Stomach smooth muscle (tissue), 2 donors: ENCODE results near the gene JUND.
"Not testable (repeated sequence)": the region's sequence is repeated elsewhere in the genome, so short reads cannot be mapped to it uniquely, and the experiment has no call there.

Source experiments
- H3K27ac ChIP-seq: one replicate; pipeline ENCODE4 v1.7.0; 2013; ENCODE audit warnings: mild to moderate bottlenecking, low read length, inconsistent platforms
- H3K27me3 ChIP-seq, 2 donors: one replicate each; pipeline ENCODE4 v1.7.0; 2013; ENCODE audit warnings: low read length in 2 of 2; ENCODE audit not compliant: insufficient read depth in 2 of 2, control insufficient read depth in 1 of 2
- H3K36me3 ChIP-seq, 2 donors: one replicate each; pipeline ENCODE4 v1.7.0; 2013; ENCODE audit warnings: low read length in 2 of 2; ENCODE audit not compliant: control insufficient read depth in 2 of 2, insufficient read depth in 2 of 2
- H3K4me1 ChIP-seq: one replicate; pipeline ENCODE4 v1.7.0; 2013; ENCODE audit warnings: low read length; ENCODE audit not compliant: control insufficient read depth, insufficient read depth
- H3K4me3 ChIP-seq, 2 donors: one replicate each; pipeline ENCODE4 v1.7.0; 2013; ENCODE audit warnings: low read length in 2 of 2
- H3K9ac ChIP-seq, 2 donors: one replicate each; pipeline ENCODE4 v1.7.0; 2013; ENCODE audit warnings: low read length in 2 of 2, mild to moderate bottlenecking in 1 of 2
- H3K9me3 ChIP-seq, 2 donors: one replicate each; pipeline ENCODE4 v1.7.0; 2013; ENCODE audit warnings: low read length in 2 of 2; ENCODE audit not compliant: control insufficient read depth in 2 of 2
- donor health status: healthy.
- donor health status: Pancreatic carcinoma.

The JUND gene

GRCh38 chr19:18281082-18282020, at the start of gene JUND:
Gene JUND, minus strand, starts transcription at chr19:18281622. Its CDS starts 138 bp downstream, at chr19:18281484.
- Histone ChIP-seq H3K27me3 (no peaks in the 10 kb centered on the region), H3K4me1 (peaks cover 35% of the 10 kb centered on the region), H3K9me3 (no peaks in the 10 kb centered on the region), H3K4me3 (peak within 1 kb of the TSS; percentile 97 to 99), H3K9ac (peak within 1 kb of the TSS; percentile 99 to 100), H3K27ac (peak within 1 kb of the TSS; percentile 99), H3K36me3 (peaks cover 7 to 9% of the 10 kb centered on the region in 2 donors)

DNA sequence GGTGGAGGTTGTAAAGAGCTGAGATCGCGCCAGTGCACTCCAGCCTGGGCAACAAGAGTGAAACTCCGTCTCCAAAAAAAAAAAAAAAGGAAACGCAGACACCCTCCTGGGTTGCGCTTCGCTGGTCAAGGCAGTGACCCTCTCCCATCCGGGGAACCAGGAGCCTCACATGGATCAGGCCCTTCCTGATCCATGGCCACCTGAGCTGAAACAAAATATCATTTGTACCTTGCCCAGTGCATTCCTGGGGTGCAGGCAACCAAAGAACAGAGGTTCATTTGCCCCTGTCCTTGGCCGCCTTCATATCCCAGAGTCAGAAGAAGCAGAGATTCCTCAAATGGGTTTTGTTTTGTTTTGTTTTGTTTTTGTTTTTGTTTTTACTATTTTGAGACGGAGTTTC, 49.4 kb upstream of the JUND start:
- H3K27me3 ChIP-seq, result no peaks in the 10 kb centered on the region
- H3K4me1 ChIP-seq, result peaks cover 6% of the 10 kb centered on the region
- no peak overlapping the region for H3K27ac ChIP-seq
- H3K36me3 ChIP-seq, result no peaks in the 10 kb centered on the region
- no peaks in the 10 kb centered on the region for H3K9me3 ChIP-seq
- H3K9ac ChIP-seq, result no peak overlapping the region
- H3K4me3 ChIP-seq, result no peak overlapping the region

GRCh38 chr19:18329035-18329376, 47.6 kb upstream of the JUND start:
- Histone ChIP-seq H3K27me3 (no peaks in the 10 kb centered on the region), H3K9me3 (no peaks in the 10 kb centered on the region), H3K9ac (peak overlapping the region; percentile 36 to 73), H3K4me1 (peaks cover 11% of the 10 kb centered on the region), H3K27ac (peak overlapping the region; percentile 68), H3K36me3 (no peaks in the 10 kb centered on the region), H3K4me3 (peak overlapping the region; percentile 55 to 71)

DNA sequence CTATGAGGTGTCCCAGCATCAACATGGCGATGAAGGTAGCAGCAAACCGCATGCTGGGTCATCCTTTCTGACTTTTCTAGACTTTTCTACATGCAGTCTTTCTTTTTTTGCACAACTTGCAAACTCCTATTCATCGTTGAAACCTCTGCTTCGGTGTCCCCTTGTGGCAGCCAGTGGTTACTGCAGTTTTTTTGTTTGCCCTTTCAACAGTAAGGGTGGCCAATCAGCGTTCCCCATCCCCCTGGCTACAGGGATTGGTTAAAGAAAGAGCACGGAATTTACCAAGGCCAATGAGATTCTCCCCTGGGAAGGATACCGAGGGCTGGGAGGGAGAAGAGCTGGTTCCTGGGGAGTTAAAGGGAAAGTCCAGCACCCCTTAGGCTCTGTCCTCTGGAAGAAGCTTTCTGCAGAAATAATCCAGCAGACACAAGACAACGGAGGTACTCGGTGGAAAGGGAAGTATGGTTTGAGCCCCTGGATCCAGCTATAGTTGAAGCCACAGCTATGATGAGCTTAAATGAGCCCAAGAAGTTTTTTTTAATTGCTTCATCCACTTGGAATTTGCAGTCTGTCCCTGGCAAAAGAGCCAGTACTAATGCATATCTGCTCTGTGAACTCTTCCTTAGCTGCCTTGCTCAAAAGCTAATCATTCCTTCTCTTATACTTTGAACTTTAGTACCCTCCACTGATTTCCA, 47.1 kb upstream of the JUND start:
- no peaks in the 10 kb centered on the region for H3K27me3 ChIP-seq
- H3K27ac ChIP-seq, result peak overlapping the region; percentile 68
- peak overlapping the region; percentile 55 to 71 for H3K4me3 ChIP-seq
- peak overlapping the region; percentile 36 to 73 for H3K9ac ChIP-seq
- H3K4me1 ChIP-seq, result peaks cover 15% of the 10 kb centered on the region
- no peaks in the 10 kb centered on the region for H3K36me3 ChIP-seq
- H3K9me3 ChIP-seq, result no peaks in the 10 kb centered on the region

DNA sequence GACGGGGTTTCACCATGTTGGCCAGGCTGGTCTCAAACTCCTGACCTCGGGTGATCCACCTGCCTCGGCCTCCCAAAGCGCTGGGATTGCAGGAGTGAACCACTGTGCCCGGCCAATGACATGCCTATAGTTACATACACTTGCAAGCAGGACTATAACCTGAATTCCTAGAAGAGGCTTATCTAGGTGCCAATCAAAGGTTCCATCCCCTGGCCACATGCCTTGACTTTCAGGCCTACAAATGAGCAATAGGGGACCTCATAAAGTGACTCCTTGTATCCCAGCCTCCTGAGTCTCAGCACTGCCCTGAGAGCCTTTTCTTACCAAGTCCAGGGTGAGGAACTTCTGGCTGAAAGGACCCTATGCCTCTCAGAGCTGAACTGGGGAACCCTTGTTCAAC, 45.4 kb upstream of the JUND start:
- Histone ChIP-seq H3K9me3 (no peaks in the 10 kb centered on the region), H3K4me3 (no peak overlapping the region), H3K27me3 (no peaks in the 10 kb centered on the region), H3K27ac (no peak overlapping the region), H3K36me3 (no peaks in the 10 kb centered on the region), H3K9ac (no peak overlapping the region), H3K4me1 (peaks cover 29% of the 10 kb centered on the region)

DNA sequence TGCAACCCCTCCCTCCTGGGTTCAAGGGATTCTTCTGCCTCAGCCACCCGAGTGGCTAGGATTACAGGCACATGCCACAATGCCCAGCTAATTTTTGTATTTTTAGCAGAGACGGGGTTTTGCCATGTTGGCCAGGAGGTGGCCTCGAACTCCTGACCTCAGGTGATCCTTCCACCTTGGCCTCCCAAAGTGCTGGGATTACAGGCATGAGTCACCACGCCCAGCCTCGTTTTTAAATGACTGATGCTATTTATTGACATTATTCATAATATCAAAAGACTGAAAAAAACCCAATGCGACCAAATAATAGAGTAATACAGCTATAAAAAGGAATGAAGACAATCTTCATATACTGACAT, 42.9 kb upstream of the JUND start:
- H3K27me3 ChIP-seq, H3K4me3 ChIP-seq, H3K36me3 ChIP-seq, H3K9me3 ChIP-seq: not testable (repeated sequence)
- H3K27ac ChIP-seq, result peak overlapping the region; percentile 90
- H3K9ac ChIP-seq, result peak overlapping the region in 1 of 2 donors; percentile 81
- H3K4me1 ChIP-seq, result peaks cover 35% of the 10 kb centered on the region

DNA sequence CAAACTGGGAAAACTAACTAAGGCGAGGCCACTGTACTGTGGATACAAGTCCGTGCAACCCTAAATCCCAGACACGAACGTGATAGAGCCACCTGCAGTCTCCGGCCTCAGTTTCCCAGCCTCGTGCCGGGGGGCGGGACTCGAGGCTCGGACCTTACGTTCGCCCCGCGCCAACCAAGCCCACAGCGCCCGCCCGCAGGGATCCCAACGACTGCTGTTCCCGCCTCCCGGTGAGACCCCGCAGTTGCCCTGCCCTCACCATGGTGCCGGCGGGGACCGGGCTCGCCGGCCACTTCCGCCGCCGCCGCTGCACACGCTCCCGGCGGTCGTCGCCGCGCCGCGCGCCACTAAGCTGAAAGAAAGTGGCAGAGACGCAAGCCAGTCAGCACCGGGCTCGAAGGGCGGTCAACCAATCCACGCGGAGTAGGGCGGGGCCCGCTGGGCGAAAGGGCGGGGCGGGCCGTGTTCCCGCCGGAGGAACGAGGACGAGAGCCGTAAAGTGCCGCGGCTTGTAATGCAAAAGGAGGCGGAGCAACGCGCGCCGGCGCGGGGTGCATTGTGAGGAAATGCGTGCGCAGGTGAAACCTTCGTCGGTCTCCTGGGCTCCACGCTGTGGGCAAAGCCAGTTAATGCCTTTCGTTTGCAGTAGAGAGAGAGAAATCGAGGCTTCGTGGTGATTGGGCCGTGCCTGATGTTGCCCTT, 41.5 kb upstream of the JUND start, which contains the start of gene LSM4:
LSM4 (minus strand) TSS at position 318 of the 702 bp plus-strand sequence; CDS start at position 262, 56 bp downstream.
- peak within 1 kb of the TSS; percentile 74 to 88 for H3K4me3 ChIP-seq
- peaks cover 34% of the 10 kb centered on the region for H3K4me1 ChIP-seq
- H3K36me3 ChIP-seq, result no peaks in the 10 kb centered on the region
- H3K27ac ChIP-seq, result peak within 1 kb of the TSS; percentile 90
- no peaks in the 10 kb centered on the region for H3K27me3 ChIP-seq
- H3K9ac ChIP-seq, result peak within 1 kb of the TSS; percentile 81
- H3K9me3 ChIP-seq, result no peaks in the 10 kb centered on the region

DNA sequence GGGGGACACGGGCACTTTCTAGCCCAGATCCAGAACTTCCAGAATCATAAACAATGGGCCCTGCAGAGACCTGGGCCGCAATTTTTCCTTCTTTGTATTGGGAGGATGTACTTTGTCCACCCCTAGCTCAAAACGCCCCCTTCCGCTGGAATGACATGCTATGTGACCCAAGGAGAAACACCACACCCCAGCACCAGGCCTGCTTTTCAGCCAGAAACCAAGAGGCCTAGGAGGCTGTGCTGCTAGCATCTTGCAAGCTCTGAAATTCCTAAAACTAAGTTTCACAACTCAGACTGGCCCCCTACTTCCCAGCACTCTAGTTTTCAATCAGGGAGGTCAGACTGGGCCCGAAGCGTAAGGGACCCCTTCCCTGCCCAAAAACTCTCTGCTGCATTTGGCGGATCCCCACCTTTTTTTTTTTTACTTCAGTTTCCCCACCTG, 40.9 kb upstream of the JUND start:
- Histone ChIP-seq H3K27me3 (no peaks in the 10 kb centered on the region), H3K36me3 (no peaks in the 10 kb centered on the region), H3K9ac (peak overlapping the region; percentile 76 to 78), H3K4me1 (peaks cover 35% of the 10 kb centered on the region), H3K4me3 (peak overlapping the region; percentile 67 to 88), H3K27ac (peak overlapping the region; percentile 90), H3K9me3 (no peaks in the 10 kb centered on the region)

- no peak overlapping the region for H3K27ac ChIP-seq
- peak overlapping the region in 1 of 2 donors; percentile 88 for H3K4me3 ChIP-seq
- no peaks in the 10 kb centered on the region for H3K9me3 ChIP-seq
- H3K4me1 ChIP-seq, result peaks cover 35% of the 10 kb centered on the region
- H3K9ac ChIP-seq, result peak overlapping the region in 1 of 2 donors; percentile 76
- H3K27me3 ChIP-seq, result no peaks in the 10 kb centered on the region
- no peaks in the 10 kb centered on the region for H3K36me3 ChIP-seq
These were observed 40.3 kb upstream of the JUND start for GRCh38 chr19:18321734-18322102.

- peaks cover 35% of the 10 kb centered on the region for H3K4me1 ChIP-seq
- H3K27ac ChIP-seq, result no peak overlapping the region
- no peak overlapping the region for H3K9ac ChIP-seq
- no peaks in the 10 kb centered on the region for H3K27me3 ChIP-seq
- no peaks in the 10 kb centered on the region for H3K9me3 ChIP-seq
- no peaks in the 10 kb centered on the region for H3K36me3 ChIP-seq
- no peak overlapping the region for H3K4me3 ChIP-seq
These were observed 39.7 kb upstream of the JUND start for GRCh38 chr19:18320865-18321733.
